Activated CD4-positive, alpha-beta T cell treated with anti-CD3 and anti-CD28 coated beads for 36 hours (primary cell): Measurements from ENCODE around the gene CCRL2. TPM values are rescaled to one million over a fixed set of nuclear protein-coding genes. Genes with fewer than 3 reads are reported as not detected.

Source experiments
- ATAC-seq: fragments of 200-7000 bp; cut with Tn5 transposase; one replicate; pipeline ENCODE4 v1.10.0; 2021; ENCODE audit warnings: mild to moderate bottlenecking, moderate library complexity
- CTCF ChIA-PET: fragments of 350-600 bp; sonication (Branson Sonifier 250); formaldehyde crosslinking; loops from one replicate; lab custom pipeline; 2021; ENCODE audit warnings: antibody characterized with exemption; lab: Charles Lee
- POLR2A ChIA-PET: fragments of 350-600 bp; sonication (Branson Sonifier 250); formaldehyde crosslinking; loops from one replicate; lab custom pipeline; 2021; ENCODE audit warnings: antibody characterized with exemption, inconsistent platforms; lab: Charles Lee
- DNase-seq: peaks from one replicate; pipeline ENCODE4 v3.0.0-alpha.2; 2020
- H3K27ac Mint-ChIP-seq: one replicate; pipeline ENCODE4 v1.8.0; 2021; ENCODE audit warnings: mixed read lengths
- H3K27me3 Mint-ChIP-seq: one replicate; pipeline ENCODE4 v1.8.0; 2021; ENCODE audit warnings: mixed read lengths
- H3K36me3 Mint-ChIP-seq: one replicate; pipeline ENCODE4 v1.8.0; 2021; ENCODE audit warnings: low read depth, mixed read lengths
- H3K4me1 Mint-ChIP-seq: one replicate; pipeline ENCODE4 v1.8.0; 2021; ENCODE audit warnings: mixed read lengths
- H3K4me3 Mint-ChIP-seq: one replicate; pipeline ENCODE4 v1.8.0; 2021; ENCODE audit warnings: mild to moderate bottlenecking, moderate library complexity, mixed read lengths
- H3K9me3 Mint-ChIP-seq: one replicate; pipeline ENCODE4 v1.8.0; 2021; ENCODE audit warnings: low read depth, mixed read lengths
- intact Hi-C, 2 experiments: fragments of 100-400 bp; cut with DNase I in 1 of 2; cut with micrococcal nuclease in 1 of 2; formaldehyde crosslinking; loops; one replicate each; pipeline versions ENCODE4 v1.14.2 to v1.15.1; 2022 to 2024; cut with DNase I, micrococcal nuclease
- total RNA-seq, 2 experiments: library from RNA; stranded (reverse); gene quantifications; one replicate each; pipeline ENCODE4 v1.2.3, GENCODE V29; 2021

CCRL2 gene
- total RNA-seq, 2 experiments from 2014 or later: 1.0 to 1.3 TPM

DNA sequence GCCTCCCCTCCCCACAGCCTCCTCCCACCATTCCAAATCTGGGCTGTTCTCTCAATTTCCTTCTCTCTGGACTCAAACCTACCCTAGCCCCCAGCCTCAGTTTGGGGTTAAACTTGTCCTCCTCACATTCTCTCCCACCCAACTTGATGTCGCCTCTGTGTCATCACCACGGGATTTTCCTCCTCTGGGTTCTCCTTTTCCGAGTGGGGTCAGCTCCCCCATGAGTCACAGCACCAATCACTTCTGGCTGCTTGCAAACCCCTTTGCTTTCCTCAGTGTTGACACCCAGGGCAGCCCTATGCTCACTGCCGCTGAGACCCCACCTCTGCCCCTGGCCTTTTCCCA, 644 bp upstream of the CCRL2 start:
- H3K4me1 Mint-ChIP-seq: peaks cover 33% of the 10 kb centered on the region
- peak overlapping the region; percentile 81 for H3K27ac Mint-ChIP-seq
- intact Hi-C loops: no loop called here
- peaks cover 2% of the 10 kb centered on the region for H3K27me3 Mint-ChIP-seq
- no peaks in the 10 kb centered on the region for H3K9me3 Mint-ChIP-seq
- POLR2A ChIA-PET: no interaction called here
- CTCF ChIA-PET: interaction anchor here (1.6 to 1.7 kb wide), 2 partner anchors 18 to 82 kb away, joined by 5 to 8 read pairs; no protein-coding TSS in a partner anchor
- no peak overlapping the region for H3K4me3 Mint-ChIP-seq
- ATAC-seq (no peak), DNase-seq (no peak)
- H3K36me3 Mint-ChIP-seq: no peaks in the 10 kb centered on the region

GRCh38 chr3:46407970-46408369, 911 bp downstream of the CCRL2 start:
- intact Hi-C loops: loop anchor here in 1 of 2 experiments (1.0 kb wide), 1 partner anchor 39 kb away; no protein-coding TSS in a partner anchor
- no peaks in the 10 kb centered on the region for H3K36me3 Mint-ChIP-seq
- ChIA-PET POLR2A (interaction anchor here (0.6 kb wide), 1 partner anchor 132 kb away, joined by 3 read pairs; no protein-coding TSS in a partner anchor), CTCF (interaction anchor here (0.7 to 1.7 kb wide), 6 partner anchors 12 to 776 kb away, joined by 3 to 8 read pairs (median 4); no protein-coding TSS in a partner anchor)
- H3K4me3 Mint-ChIP-seq: peak overlapping the region; percentile 71
- peaks cover 33% of the 10 kb centered on the region for H3K4me1 Mint-ChIP-seq
- DNase-seq (no peak), ATAC-seq (no peak)
- H3K27ac Mint-ChIP-seq: no peak overlapping the region
- peaks cover 2% of the 10 kb centered on the region for H3K27me3 Mint-ChIP-seq
- no peaks in the 10 kb centered on the region for H3K9me3 Mint-ChIP-seq

GRCh38 chr3:46408853-46409252, 1.8 kb downstream of the CCRL2 start:
- Mint-ChIP-seq H3K27me3 (peaks cover 2% of the 10 kb centered on the region), H3K9me3 (no peaks in the 10 kb centered on the region)
- POLR2A ChIA-PET: no interaction called here

GRCh38 chr3:46409739-46410489, 2.9 kb downstream of the CCRL2 start:
- intact Hi-C loops: no loop called here
- no peaks in the 10 kb centered on the region for H3K36me3 Mint-ChIP-seq
- DNase-seq (no peak), ATAC-seq (no peak)
- H3K4me3 Mint-ChIP-seq: no peak overlapping the region
- CTCF ChIA-PET: no interaction called here
- peaks cover 33% of the 10 kb centered on the region for H3K4me1 Mint-ChIP-seq
- H3K9me3 Mint-ChIP-seq: no peaks in the 10 kb centered on the region
- peaks cover 2% of the 10 kb centered on the region for H3K27me3 Mint-ChIP-seq
- H3K27ac Mint-ChIP-seq: no peak overlapping the region
- POLR2A ChIA-PET: no interaction called here

More at GRCh38 chr3:46408853-46409252, 1.8 kb downstream of the CCRL2 start:
- peaks cover 33% of the 10 kb centered on the region for H3K4me1 Mint-ChIP-seq
- H3K27ac Mint-ChIP-seq: no peak overlapping the region
- no peak overlapping the region for H3K4me3 Mint-ChIP-seq
- DNase-seq: no peak
- no peak for ATAC-seq
- intact Hi-C loops: no loop called here
- CTCF ChIA-PET: interaction anchor here (0.7 kb wide), 1 partner anchor 11 kb away, joined by 3 read pairs; no protein-coding TSS in a partner anchor
- no peaks in the 10 kb centered on the region for H3K36me3 Mint-ChIP-seq

- H3K36me3 Mint-ChIP-seq: no peaks in the 10 kb centered on the region
- ATAC-seq (no peak), DNase-seq (no peak)
- no peaks in the 10 kb centered on the region for H3K9me3 Mint-ChIP-seq
- H3K27ac Mint-ChIP-seq: no peak overlapping the region
- H3K27me3 Mint-ChIP-seq: peaks cover 2% of the 10 kb centered on the region
- ChIA-PET CTCF (interaction anchor here (1.1 kb wide), 1 partner anchor 202 kb away, joined by 4 read pairs; no protein-coding TSS in a partner anchor), POLR2A (no interaction called here)
- intact Hi-C loops: no loop called here
- H3K4me3 Mint-ChIP-seq: no peak overlapping the region
- peaks cover 33% of the 10 kb centered on the region for H3K4me1 Mint-ChIP-seq
These were observed 3.6 kb downstream of the CCRL2 start for GRCh38 chr3:46410669-46411068.

DNA sequence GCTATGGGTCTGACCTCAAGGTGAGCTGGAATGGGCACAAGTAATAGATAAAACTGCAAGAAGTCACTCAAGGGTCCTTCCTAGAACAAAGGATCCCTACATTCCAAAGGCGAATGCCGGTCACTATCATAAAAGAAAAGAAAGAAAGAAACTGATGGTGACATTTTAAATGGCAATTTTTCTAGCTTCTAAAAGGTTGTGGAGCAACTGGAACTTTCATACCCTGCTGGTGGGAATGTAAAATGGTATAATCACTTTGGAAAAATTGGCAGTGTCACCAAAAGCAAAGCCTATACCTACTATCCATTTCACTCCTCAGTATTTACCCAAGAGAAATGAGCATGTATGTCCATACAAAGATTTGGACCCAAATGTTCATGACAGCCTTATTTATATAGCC, 4.2 kb downstream of the CCRL2 start:
- ATAC-seq (no peak), DNase-seq (no peak)
- ChIA-PET POLR2A (no interaction called here), CTCF (interaction anchor here (0.8 to 1.1 kb wide), 2 partner anchors 8 to 203 kb away, joined by 3 to 4 read pairs; no protein-coding TSS in a partner anchor)
- Mint-ChIP-seq H3K27me3 (peaks cover 2% of the 10 kb centered on the region), H3K27ac (no peak overlapping the region), H3K9me3 (no peaks in the 10 kb centered on the region), H3K4me3 (no peak overlapping the region), H3K36me3 (no peaks in the 10 kb centered on the region), H3K4me1 (peaks cover 37% of the 10 kb centered on the region)
- intact Hi-C loops: no loop called here

GRCh38 chr3:46412786-46413298, 5.8 kb downstream of the CCRL2 start:
- peaks cover under 1% of the 10 kb centered on the region for H3K27me3 Mint-ChIP-seq
- DNase-seq (no peak), ATAC-seq (no peak)
- H3K9me3 Mint-ChIP-seq: no peaks in the 10 kb centered on the region
- H3K27ac Mint-ChIP-seq: no peak overlapping the region
- no peaks in the 10 kb centered on the region for H3K36me3 Mint-ChIP-seq
- POLR2A ChIA-PET: no interaction called here
- CTCF ChIA-PET: interaction anchor here (0.6 kb wide), 1 partner anchor 14 kb away, joined by 3 read pairs; no protein-coding TSS in a partner anchor
- H3K4me3 Mint-ChIP-seq: no peak overlapping the region
- H3K4me1 Mint-ChIP-seq: peaks cover 23% of the 10 kb centered on the region
- intact Hi-C loops: no loop called here

DNA sequence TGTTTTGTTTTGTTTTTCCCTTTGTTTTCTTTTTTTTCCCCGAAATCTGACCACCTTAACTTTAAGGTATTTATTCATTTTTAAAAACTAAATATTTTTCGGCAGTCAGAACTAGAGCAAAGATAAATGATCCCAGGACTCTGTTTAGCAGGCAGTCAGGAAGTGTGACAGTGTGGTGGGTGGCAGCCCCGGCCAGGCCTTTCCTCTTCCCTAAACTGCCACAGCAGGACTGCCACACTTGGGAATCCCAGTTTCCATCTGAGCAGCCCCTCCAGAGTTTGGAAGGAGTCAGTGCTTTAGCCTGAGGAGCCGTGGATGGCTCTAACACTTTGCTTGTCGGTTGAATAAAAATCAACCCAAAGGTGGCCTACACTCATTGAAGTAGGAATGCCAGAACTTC, 6.9 kb downstream of the CCRL2 start:
- intact Hi-C loops: no loop called here
- no peaks in the 10 kb centered on the region for H3K27me3 Mint-ChIP-seq
- CTCF ChIA-PET: interaction anchor here (0.7 to 0.9 kb wide), 2 partner anchors 36 to 289 kb away, joined by 3 read pairs; no protein-coding TSS in a partner anchor

GRCh38 chr3:46414739-46415138, 7.7 kb downstream of the CCRL2 start:
- intact Hi-C loops: no loop called here
- Mint-ChIP-seq H3K9me3 (no peaks in the 10 kb centered on the region), H3K36me3 (no peaks in the 10 kb centered on the region), H3K4me1 (peaks cover 11% of the 10 kb centered on the region), H3K27me3 (no peaks in the 10 kb centered on the region), H3K27ac (no peak overlapping the region), H3K4me3 (no peak overlapping the region)
- ATAC-seq (no peak), DNase-seq (no peak)
- ChIA-PET CTCF (no interaction called here), POLR2A (no interaction called here)

More for the DNA sequence above, 6.9 kb downstream of the CCRL2 start:
- DNase-seq: no peak
- Mint-ChIP-seq H3K36me3 (no peaks in the 10 kb centered on the region), H3K4me1 (peaks cover 14% of the 10 kb centered on the region), H3K9me3 (no peaks in the 10 kb centered on the region), H3K27ac (no peak overlapping the region), H3K4me3 (no peak overlapping the region)
- POLR2A ChIA-PET: no interaction called here
- no peak for ATAC-seq

GRCh38 chr3:46416125-46416810, 9.2 kb downstream of the CCRL2 start:
- Mint-ChIP-seq H3K9me3 (no peaks in the 10 kb centered on the region), H3K36me3 (no peaks in the 10 kb centered on the region), H3K4me1 (peaks cover 6% of the 10 kb centered on the region), H3K4me3 (no peak overlapping the region), H3K27me3 (no peaks in the 10 kb centered on the region), H3K27ac (no peak overlapping the region)
- POLR2A ChIA-PET: no interaction called here
- DNase-seq (no peak), ATAC-seq (no peak)
- CTCF ChIA-PET: interaction anchor here (1.3 kb wide), 1 partner anchor 34 kb away, joined by 5 read pairs; no protein-coding TSS in a partner anchor
- intact Hi-C loops: no loop called here

DNA sequence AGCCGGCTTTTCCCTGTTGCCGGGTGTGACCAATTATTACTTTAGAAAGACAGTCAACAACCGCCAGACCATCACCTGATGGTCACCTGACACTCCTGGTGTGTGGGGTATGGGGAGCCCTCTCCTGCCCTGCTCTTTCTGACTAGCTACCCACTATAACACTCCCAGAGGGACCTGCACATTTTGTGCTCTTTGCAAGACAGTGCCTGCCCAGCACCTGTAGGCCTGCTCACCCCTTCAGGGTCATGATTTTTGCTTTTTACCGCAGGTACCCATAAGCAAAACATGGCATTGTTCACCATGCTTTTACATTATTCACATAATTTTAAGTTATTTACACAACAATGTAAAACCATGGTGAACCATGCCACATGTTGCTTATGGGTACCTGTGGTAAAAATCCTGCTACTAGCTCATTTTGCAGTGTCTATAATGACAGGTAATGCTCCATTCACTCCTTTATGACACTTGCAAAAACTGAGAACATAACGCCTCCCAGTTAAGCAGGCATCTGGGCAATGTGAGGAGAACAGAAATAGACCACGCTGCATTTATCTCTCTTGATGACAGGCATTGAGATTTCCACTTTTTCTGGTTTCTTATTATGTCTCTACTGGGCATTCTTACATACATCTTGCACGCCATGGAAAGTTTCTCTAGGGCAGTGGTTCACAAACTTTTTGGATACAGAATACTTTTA, 9.9 kb downstream of the CCRL2 start:
- intact Hi-C loops: no loop called here
- H3K4me3 Mint-ChIP-seq: no peak overlapping the region
- DNase-seq (no peak), ATAC-seq (no peak)
- CTCF ChIA-PET: interaction anchor here (0.6 to 0.7 kb wide), 2 partner anchors 9 to 42 kb away, joined by 3 read pairs; no protein-coding TSS in a partner anchor
- H3K27me3 Mint-ChIP-seq: no peaks in the 10 kb centered on the region
- no peaks in the 10 kb centered on the region for H3K9me3 Mint-ChIP-seq
- no peaks in the 10 kb centered on the region for H3K36me3 Mint-ChIP-seq
- no peak overlapping the region for H3K27ac Mint-ChIP-seq
- POLR2A ChIA-PET: no interaction called here
- H3K4me1 Mint-ChIP-seq: peaks cover 6% of the 10 kb centered on the region
